SK-N-SH (cell line): ENCODE measurements around the gene C6orf132. TPM values are rescaled to one million over a fixed set of nuclear protein-coding genes. Genes with fewer than 3 reads are reported as not detected.
A peak's percentile ranks its signal among the peaks of the same experiment; 100 is the strongest.

Experiments
- CTCF ChIA-PET: fragments of 300-600, 350-600 bp; formaldehyde crosslinking; extraction: SDS; loops from one replicate; lab custom pipeline; 2021; lab: Yijun Ruan, JAX
- POLR2A ChIA-PET: fragments of 350-600 bp; sonication (Branson Sonifier 250); formaldehyde crosslinking; extraction: SDS; loops from one replicate; lab custom pipeline; 2020; ENCODE audit warnings: antibody characterized with exemption, inconsistent platforms; lab: Yijun Ruan, JAX
- DNase-seq: peaks from one replicate; pipeline ENCODE4 v3.0.0; 2012
- H2AFZ ChIP-seq: fragments of 200-600 bp; sonication (generic); 2 replicates; pipeline ENCODE4 v1.8.1; 2016; ENCODE audit warnings: antibody characterized with exemption, mild to moderate bottlenecking, low read depth
- H3F3A ChIP-seq: fragments of 200-600 bp; sonication (generic); replicated peaks from 2 replicates; pipeline ENCODE3; 2016; ENCODE audit warnings: antibody characterized with exemption, mild to moderate bottlenecking; ENCODE audit not compliant: insufficient read depth
- H3K27ac ChIP-seq, 2 experiments: fragments of 200-500 bp in 1 of 2; fragments of 200-600 bp in 1 of 2; sonication (Bioruptor generic) in 1 of 2; sonication (generic), shearing (Covaris generic) in 1 of 2; 2 replicates each; pipeline versions ENCODE4 v1.5.1 to v1.6.1; 2014 to 2016; ENCODE audit warnings: low read depth in 2 of 2, inconsistent platforms in 1 of 2, low read length in 1 of 2, mild to moderate bottlenecking in 1 of 2, mixed read lengths in 1 of 2
- H3K27me3 ChIP-seq: fragments of 200-600 bp; sonication (generic), shearing (Covaris generic); 2 replicates; pipeline ENCODE4 v1.6.1; 2016; ENCODE audit warnings: mixed run types; ENCODE audit not compliant: insufficient read depth
- H3K36me3 ChIP-seq, 2 experiments: fragments of 200-500 bp in 1 of 2; fragments of 200-600 bp in 1 of 2; sonication (Bioruptor generic) in 1 of 2; sonication (generic) in 1 of 2; replicated peaks in 1 of 2; 2 replicates each; pipeline versions ENCODE3 to v1.5.1; 2014 to 2016; ENCODE audit warnings: low read length in 1 of 2, mild to moderate bottlenecking in 1 of 2; ENCODE audit not compliant: insufficient read depth in 2 of 2, control insufficient read depth in 1 of 2
- H3K4me1 ChIP-seq, 2 experiments: fragments of 200-500 bp in 1 of 2; fragments of 200-600 bp in 1 of 2; sonication (Bioruptor generic) in 1 of 2; sonication (generic), shearing (Covaris generic) in 1 of 2; 2 replicates each; pipeline versions ENCODE4 v1.5.1 to v1.6.1; 2014 to 2016; ENCODE audit warnings: low read depth in 1 of 2, low read length in 1 of 2, mixed run types in 1 of 2; ENCODE audit not compliant: insufficient read depth in 2 of 2, control insufficient read depth in 1 of 2
- H3K4me2 ChIP-seq: fragments of 200-600 bp; sonication (generic), shearing (Covaris generic); 2 replicates; pipeline ENCODE4 v1.6.1; 2017; ENCODE audit warnings: mixed run types
- H3K4me3 ChIP-seq, 2 experiments: fragments of 200-500 bp in 1 of 2; fragments of 200-600 bp in 1 of 2; sonication (Bioruptor generic) in 1 of 2; sonication (generic), shearing (Covaris generic) in 1 of 2; 2 replicates each; pipeline versions ENCODE4 v1.5.1 to v1.8.1; 2014 to 2016; ENCODE audit warnings: low read depth in 2 of 2, inconsistent platforms in 1 of 2, low read length in 1 of 2, mild to moderate bottlenecking in 1 of 2, mixed read lengths in 1 of 2, moderate library complexity in 1 of 2
- H3K79me2 ChIP-seq: fragments of 200-600 bp; sonication (generic); 2 replicates; pipeline ENCODE4 v1.8.1; 2017; ENCODE audit warnings: mild to moderate bottlenecking; ENCODE audit not compliant: insufficient read depth
- H3K9ac ChIP-seq: fragments of 200-600 bp; sonication (generic); 2 replicates; pipeline ENCODE4 v1.6.1; 2017; ENCODE audit warnings: mixed run types
- H3K9me2 ChIP-seq: fragments of 200-600 bp; sonication (generic); 2 replicates; pipeline ENCODE4 v1.6.1; 2017; ENCODE audit warnings: mixed run types
- H3K9me3 ChIP-seq: fragments of 200-600 bp; sonication (generic); 2 replicates; pipeline ENCODE4 v1.6.1; 2017; ENCODE audit warnings: mixed run types, mild to moderate bottlenecking, moderate library complexity
- H4K20me1 ChIP-seq: fragments of 200-600 bp; sonication (generic); 2 replicates; pipeline ENCODE4 v1.6.1; 2017; ENCODE audit warnings: mild to moderate bottlenecking, mixed run types; ENCODE audit not compliant: insufficient read depth
- CHD2 ChIP-seq: fragments of 150-350 bp; IDR thresholded peaks from 2 replicates; pipeline ENCODE4 v1.6.1; 2018; ENCODE audit warnings: low read length; ENCODE audit not compliant: partially characterized antibody
- EP300 ChIP-seq, 2 experiments: IDR thresholded peaks; 2 replicates each; pipeline versions ENCODE4 v1.4.0 to v1.6.1; 2012; ENCODE audit warnings: borderline replicate concordance in 1 of 2, low read depth in 1 of 2, low read length in 1 of 2
- FOSL2 ChIP-seq: IDR thresholded peaks from 2 replicates; pipeline ENCODE4 v1.4.0; 2012; ENCODE audit warnings: low read depth, mild to moderate bottlenecking, moderate library complexity, borderline replicate concordance
- FOXM1 ChIP-seq: IDR thresholded peaks from 2 replicates; pipeline ENCODE4 v1.4.0; 2012; ENCODE audit warnings: low read depth, mild to moderate bottlenecking
- MXI1 ChIP-seq: IDR thresholded peaks from 2 replicates; pipeline ENCODE4 v1.6.1; 2012; ENCODE audit warnings: mild to moderate bottlenecking, low read depth, low read length, improper control_type of control experiment
- NRF1 ChIP-seq: IDR thresholded peaks from 2 replicates; pipeline ENCODE4 v1.6.1; 2012; ENCODE audit warnings: low read depth, mild to moderate bottlenecking, low read length
- TEAD4 ChIP-seq: IDR thresholded peaks from 2 replicates; pipeline ENCODE4 v1.4.0; 2012; ENCODE audit warnings: mild to moderate bottlenecking, borderline replicate concordance; ENCODE audit not compliant: insufficient read depth
- WGBS: methylation state at CpG from one replicate; pipeline ENCODE4 v1.1.6; 2017; ENCODE audit warnings: low lambda C conversion rate; 5-methylcytosine and 5-hydroxymethylcytosine counted together
- polyA plus RNA-seq, 3 experiments: library from polyadenylated mRNA; depleted of rRNA; stranded (reverse); fragments of >200 nt; gene quantifications; 2 replicates each; pipeline ENCODE4 v1.2.3, GENCODE V29; 2012
- TF ChIP-seq, protein P1 (sequence below): fragments of 150-350 bp; IDR thresholded peaks from 2 replicates; pipeline ENCODE4 v1.6.1; 2016; ENCODE audit warnings: mild to moderate bottlenecking, low read depth, low read length
- TF ChIP-seq, protein P2 (sequence below): IDR thresholded peaks from 2 replicates; pipeline ENCODE4; 2012
- TF ChIP-seq, protein P3 (sequence below): IDR thresholded peaks from 2 replicates; pipeline ENCODE4 v1.6.1; 2012; ENCODE audit warnings: mild to moderate bottlenecking, low read depth, low read length, moderate library complexity
- TF ChIP-seq, protein P4 (sequence below): IDR thresholded peaks from 2 replicates; pipeline ENCODE4 v1.4.0; 2012; ENCODE audit warnings: low read depth, borderline replicate concordance

Gene C6orf132
- polyA plus RNA-seq, 1 of the 3 experiments (the other 2 are of a cell fraction) = not detected

DNA sequence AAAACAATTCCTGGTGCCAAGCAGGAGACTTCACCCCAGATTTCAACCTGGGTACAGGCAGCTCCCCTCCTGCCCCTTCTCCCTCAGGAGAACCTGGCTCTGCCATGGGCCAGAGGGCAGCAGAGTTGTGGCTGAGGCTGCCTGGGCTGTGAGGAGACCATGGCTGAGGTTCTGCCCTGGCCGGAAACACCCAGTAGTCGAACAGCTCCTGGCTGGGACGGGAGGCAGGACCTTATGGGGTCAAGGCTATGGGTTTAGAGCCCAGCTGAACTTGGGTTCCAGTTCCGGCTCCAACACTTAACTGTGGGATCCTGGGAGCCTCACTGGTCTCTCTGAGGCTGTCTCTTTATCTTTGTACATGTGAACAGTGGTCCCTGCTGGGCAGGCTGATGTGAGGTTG lies 8.5 kb downstream of the C6orf132 start:
- TF ChIP-seq, protein P1, sequence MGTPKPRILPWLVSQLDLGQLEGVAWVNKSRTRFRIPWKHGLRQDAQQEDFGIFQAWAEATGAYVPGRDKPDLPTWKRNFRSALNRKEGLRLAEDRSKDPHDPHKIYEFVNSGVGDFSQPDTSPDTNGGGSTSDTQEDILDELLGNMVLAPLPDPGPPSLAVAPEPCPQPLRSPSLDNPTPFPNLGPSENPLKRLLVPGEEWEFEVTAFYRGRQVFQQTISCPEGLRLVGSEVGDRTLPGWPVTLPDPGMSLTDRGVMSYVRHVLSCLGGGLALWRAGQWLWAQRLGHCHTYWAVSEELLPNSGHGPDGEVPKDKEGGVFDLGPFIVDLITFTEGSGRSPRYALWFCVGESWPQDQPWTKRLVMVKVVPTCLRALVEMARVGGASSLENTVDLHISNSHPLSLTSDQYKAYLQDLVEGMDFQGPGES = no peak
- TF ChIP-seq EP300 (IDR thresholded peaks at IDR 0.05; ENCODE audit: borderline replicate concordance in 1 of 2, low read depth in 1 of 2, low read length in 1 of 2) (no peak), TEAD4 (no peak), FOXM1 (no peak), NRF1 (no peak), MXI1 (no peak)
- TF ChIP-seq, protein P2, sequence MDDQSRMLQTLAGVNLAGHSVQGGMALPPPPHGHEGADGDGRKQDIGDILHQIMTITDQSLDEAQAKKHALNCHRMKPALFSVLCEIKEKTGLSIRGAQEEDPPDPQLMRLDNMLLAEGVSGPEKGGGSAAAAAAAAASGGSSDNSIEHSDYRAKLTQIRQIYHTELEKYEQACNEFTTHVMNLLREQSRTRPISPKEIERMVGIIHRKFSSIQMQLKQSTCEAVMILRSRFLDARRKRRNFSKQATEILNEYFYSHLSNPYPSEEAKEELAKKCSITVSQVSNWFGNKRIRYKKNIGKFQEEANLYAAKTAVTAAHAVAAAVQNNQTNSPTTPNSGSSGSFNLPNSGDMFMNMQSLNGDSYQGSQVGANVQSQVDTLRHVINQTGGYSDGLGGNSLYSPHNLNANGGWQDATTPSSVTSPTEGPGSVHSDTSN = no peak
- TF ChIP-seq, protein P3, sequence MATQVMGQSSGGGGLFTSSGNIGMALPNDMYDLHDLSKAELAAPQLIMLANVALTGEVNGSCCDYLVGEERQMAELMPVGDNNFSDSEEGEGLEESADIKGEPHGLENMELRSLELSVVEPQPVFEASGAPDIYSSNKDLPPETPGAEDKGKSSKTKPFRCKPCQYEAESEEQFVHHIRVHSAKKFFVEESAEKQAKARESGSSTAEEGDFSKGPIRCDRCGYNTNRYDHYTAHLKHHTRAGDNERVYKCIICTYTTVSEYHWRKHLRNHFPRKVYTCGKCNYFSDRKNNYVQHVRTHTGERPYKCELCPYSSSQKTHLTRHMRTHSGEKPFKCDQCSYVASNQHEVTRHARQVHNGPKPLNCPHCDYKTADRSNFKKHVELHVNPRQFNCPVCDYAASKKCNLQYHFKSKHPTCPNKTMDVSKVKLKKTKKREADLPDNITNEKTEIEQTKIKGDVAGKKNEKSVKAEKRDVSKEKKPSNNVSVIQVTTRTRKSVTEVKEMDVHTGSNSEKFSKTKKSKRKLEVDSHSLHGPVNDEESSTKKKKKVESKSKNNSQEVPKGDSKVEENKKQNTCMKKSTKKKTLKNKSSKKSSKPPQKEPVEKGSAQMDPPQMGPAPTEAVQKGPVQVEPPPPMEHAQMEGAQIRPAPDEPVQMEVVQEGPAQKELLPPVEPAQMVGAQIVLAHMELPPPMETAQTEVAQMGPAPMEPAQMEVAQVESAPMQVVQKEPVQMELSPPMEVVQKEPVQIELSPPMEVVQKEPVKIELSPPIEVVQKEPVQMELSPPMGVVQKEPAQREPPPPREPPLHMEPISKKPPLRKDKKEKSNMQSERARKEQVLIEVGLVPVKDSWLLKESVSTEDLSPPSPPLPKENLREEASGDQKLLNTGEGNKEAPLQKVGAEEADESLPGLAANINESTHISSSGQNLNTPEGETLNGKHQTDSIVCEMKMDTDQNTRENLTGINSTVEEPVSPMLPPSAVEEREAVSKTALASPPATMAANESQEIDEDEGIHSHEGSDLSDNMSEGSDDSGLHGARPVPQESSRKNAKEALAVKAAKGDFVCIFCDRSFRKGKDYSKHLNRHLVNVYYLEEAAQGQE = no peak
- TF ChIP-seq, protein P4, sequence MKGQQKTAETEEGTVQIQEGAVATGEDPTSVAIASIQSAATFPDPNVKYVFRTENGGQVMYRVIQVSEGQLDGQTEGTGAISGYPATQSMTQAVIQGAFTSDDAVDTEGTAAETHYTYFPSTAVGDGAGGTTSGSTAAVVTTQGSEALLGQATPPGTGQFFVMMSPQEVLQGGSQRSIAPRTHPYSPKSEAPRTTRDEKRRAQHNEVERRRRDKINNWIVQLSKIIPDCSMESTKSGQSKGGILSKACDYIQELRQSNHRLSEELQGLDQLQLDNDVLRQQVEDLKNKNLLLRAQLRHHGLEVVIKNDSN = no peak
- DNase-seq = no peak
- Histone ChIP-seq H3K4me3 (no peak overlapping the region), H3K27me3 (no peaks in the 10 kb centered on the region), H3K9ac (no peak overlapping the region), H3K9me3 (no peaks in the 10 kb centered on the region), H3K27ac (no peak overlapping the region), H3K4me2 (no peak overlapping the region), H3K36me3 (no peaks in the 10 kb centered on the region), H2AFZ (no peak overlapping the region), H3K9me2 (no peaks in the 10 kb centered on the region), H3K79me2 (no peaks in the 10 kb centered on the region), H3K4me1 (peaks cover 15 to 18% of the 10 kb centered on the region in 2 experiments; a peak in 3 of 4 replicates), H3F3A (no peaks in the 10 kb centered on the region), H4K20me1 (no peaks in the 10 kb centered on the region)
- WGBS = no CpG with 5 or more reads among the region's 4 CpGs
- ChIA-PET CTCF (interaction anchor here (1.1 kb wide), 1 partner anchor 29 kb away, joined by 3 read pairs; no protein-coding TSS in a partner anchor), POLR2A (interaction anchor here (0.7 kb wide), 1 partner anchor 27 kb away, joined by 5 read pairs; no protein-coding TSS in a partner anchor)

DNA sequence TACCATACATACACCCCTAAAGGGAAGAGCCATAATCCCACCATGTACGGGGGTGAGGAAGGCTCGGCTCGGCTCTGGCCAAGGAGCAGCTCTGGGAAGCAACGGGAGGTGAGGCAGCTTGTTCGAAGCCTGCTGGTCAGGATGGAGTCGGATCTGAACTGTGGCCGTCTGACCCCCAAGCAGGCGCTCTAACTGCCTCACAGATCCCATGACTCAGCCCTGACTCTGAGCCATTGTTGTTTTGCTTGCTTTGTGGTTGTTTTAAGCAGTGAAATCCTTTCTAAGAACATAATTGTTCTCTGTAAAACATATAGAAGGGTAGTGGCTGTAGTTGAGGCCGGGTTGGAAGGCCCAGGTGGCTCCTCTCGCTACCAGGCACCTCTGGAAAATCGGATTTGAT lies 10.9 kb downstream of the C6orf132 start:
- Histone ChIP-seq H3K36me3 (no peaks in the 10 kb centered on the region), H3K9ac (peak overlapping the region; percentile 33; the same call in 1 of the 2 replicates), H3K79me2 (no peaks in the 10 kb centered on the region), H3K9me3 (no peaks in the 10 kb centered on the region), H3K9me2 (no peaks in the 10 kb centered on the region)
- ChIA-PET POLR2A (no interaction called here), CTCF (no interaction called here)
- 0 out of 2 replicates have a peak, but pooled peaks have one; percentile 5 for TF ChIP-seq FOSL2
- no peak for TF ChIP-seq CHD2
- TF ChIP-seq, all 33 proteins: peak for 1
- Histone ChIP-seq H3F3A (no peaks in the 10 kb centered on the region), H3K4me1 (peaks cover 4 to 13% of the 10 kb centered on the region in 2 experiments; a peak in 2 of 4 replicates), H2AFZ (peak overlapping the region; percentile 65), H4K20me1 (no peaks in the 10 kb centered on the region), H3K4me3 (no peak overlapping the region), H3K27me3 (no peaks in the 10 kb centered on the region), H3K27ac (peak overlapping the region in 1 of 2 experiments; percentile 50; a peak in 2 of 4 replicates), H3K4me2 (no peak overlapping the region)
- no peak for DNase-seq
- WGBS = 71% methylated on average over 10 of the region's 11 CpGs
